Measurements from ENCODE around the gene ALPL.

DNA sequence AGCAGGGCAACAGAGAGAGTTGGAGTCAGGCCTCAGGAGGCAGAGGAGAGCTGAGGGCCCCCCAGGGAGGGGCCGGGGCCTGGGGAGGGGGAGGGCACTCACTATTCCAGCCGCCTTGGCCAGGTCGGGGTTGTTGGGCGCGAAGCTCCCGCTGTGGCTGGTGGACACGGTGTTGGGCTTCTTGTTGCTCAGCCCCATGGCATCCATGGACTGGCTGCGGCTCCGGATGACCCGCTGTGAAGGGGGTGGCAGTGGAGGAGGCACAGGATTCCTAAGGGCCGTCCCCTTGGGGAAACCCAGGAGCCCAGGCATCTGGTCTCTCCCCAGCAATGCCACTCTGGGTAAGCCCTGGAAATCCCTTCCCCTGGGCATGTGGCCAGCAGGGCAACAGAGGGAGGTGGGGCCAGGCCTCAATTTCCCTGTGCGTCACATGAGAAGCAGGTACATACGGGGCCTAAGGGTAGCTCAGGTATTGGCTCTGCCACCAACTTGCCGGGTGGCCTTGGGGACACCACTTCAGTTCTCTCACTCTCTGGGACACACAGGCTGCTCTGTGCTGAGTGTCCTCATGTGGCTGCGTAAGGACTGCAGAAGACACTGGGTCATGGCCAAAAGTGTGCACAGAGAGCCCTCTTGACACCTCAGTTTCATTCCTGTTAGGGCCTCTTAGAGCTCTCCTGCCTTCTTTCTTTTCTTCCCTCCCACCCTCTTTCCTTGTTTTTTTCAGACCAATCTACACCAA lies 96.9 kb downstream of the ALPL start:
- no peak for TF ChIP-seq EZH2 (IDR thresholded peaks at IDR 0.05; ENCODE audit: low read depth)
- TF ChIP-seq, protein P1, sequence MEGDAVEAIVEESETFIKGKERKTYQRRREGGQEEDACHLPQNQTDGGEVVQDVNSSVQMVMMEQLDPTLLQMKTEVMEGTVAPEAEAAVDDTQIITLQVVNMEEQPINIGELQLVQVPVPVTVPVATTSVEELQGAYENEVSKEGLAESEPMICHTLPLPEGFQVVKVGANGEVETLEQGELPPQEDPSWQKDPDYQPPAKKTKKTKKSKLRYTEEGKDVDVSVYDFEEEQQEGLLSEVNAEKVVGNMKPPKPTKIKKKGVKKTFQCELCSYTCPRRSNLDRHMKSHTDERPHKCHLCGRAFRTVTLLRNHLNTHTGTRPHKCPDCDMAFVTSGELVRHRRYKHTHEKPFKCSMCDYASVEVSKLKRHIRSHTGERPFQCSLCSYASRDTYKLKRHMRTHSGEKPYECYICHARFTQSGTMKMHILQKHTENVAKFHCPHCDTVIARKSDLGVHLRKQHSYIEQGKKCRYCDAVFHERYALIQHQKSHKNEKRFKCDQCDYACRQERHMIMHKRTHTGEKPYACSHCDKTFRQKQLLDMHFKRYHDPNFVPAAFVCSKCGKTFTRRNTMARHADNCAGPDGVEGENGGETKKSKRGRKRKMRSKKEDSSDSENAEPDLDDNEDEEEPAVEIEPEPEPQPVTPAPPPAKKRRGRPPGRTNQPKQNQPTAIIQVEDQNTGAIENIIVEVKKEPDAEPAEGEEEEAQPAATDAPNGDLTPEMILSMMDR (conservative IDR thresholded peaks at IDR 0.05) = no peak
